NCI-H2196 (cell line): ENCODE results near the gene POLDIP3.

Experiments used
- DNase-seq: peaks from one replicate; lab custom pipeline; 2025; ENCODE audit not compliant: unreplicated experiment; lab: John Stamatoyannopoulos, UW

Gene POLDIP3, protein sequence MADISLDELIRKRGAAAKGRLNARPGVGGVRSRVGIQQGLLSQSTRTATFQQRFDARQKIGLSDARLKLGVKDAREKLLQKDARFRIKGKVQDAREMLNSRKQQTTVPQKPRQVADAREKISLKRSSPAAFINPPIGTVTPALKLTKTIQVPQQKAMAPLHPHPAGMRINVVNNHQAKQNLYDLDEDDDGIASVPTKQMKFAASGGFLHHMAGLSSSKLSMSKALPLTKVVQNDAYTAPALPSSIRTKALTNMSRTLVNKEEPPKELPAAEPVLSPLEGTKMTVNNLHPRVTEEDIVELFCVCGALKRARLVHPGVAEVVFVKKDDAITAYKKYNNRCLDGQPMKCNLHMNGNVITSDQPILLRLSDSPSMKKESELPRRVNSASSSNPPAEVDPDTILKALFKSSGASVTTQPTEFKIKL

DNA sequence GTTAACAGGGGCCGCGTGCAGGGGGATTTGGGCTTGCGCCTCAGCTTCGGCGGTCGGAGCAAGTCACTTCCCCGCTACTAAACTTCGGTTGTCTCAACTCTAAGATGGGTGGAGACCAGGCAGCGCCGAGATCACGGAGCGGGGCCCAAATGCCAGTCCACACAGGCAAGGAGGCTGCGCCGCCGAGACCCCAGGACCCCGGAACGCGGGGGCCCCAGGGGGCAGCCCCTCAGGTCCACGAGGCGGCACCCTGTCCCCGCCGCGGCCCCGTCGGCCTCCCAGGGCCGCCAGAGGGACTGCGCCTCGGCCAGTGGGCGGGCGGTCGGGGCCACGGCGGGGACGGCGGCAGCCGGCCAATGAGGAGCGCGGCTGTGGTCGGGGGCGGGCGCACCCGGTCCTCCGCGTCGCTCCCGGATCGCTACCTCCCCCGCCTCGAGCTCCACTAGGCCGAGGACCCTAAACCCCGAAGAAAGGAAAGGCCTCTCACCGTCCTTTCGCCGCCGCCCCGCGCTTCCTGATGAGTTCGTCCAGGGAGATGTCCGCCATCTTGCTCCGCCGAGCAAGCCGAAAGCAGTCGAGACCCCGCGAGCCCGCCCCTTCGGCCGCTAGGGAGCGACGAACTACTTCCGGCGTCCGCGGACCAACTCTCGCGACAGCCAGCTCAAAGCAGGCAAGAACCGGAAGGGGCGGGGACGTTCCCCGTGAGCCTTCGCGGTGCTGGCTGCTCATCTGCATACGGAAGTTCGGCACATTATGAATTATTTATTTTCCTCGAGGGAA, at the start of gene POLDIP3:
TSS of gene POLDIP3 (minus strand) at position 572 of the 780 bp plus-strand sequence. CDS start at position 546, 26 bp downstream.
- peak; percentile 98 for DNase-seq

DNA sequence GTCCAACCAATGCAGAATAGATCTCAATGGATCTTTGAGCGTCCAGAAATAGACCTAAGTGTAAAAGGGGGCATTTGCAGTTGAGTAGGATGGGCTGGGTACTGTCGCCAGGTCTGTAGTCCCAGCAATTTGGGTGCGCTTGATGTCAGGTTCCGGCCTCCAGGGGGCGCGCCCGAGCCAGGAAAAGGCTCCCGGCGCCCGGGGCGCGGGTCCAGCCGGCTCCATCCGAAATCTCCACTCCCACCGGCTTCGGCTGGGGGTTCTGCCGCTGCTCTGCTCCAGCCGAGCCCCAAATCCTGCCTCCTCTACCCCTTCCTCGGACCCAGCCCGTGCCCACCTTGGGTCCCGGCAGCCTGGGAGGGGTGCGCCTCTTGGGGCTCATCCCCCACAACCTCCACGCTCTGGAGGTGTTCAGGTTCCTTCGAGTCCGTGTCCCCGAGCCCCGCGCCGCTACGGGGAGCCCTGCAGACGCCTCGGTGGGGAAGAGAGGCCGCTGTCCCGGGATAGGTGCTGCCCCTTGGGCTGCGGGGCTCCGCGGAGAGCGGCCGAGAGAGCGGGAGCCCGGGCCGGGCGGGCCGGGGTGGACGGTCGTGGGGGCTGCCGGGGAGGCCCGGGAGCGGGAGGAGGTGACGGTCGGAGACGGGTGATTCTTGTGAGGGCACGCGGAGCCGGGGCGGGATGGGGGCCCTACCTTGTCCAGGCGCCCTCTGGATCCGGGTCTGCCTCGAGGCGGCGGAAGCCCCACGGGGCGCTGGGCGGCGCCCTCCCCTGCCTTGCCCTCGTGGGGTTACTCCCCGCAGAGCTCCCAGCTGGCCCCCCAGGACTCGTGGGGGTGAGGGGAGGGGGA, 47.5 kb upstream of the POLDIP3 start:
- DNase-seq: peak; percentile 87

DNA sequence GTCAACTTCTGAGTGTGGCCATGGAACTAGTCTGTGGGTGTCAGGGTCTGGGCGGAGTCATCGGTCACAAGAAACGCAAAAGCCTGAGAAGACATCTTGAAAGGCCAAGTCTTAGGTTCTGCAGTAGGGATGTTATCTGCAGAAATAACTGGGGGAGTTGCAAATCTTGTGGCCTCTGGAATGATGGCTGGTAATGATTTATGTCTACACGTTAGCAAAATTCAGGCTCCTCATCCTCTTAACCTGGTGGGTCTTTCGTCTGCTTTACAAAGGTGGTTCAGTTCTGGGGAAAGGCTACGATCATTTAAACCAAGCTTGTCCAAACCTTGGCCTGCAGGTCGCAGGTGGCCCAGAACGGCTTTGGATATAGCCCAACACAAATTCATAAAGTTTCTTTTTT, 41.9 kb upstream of the POLDIP3 start:
- no peak for DNase-seq

DNA sequence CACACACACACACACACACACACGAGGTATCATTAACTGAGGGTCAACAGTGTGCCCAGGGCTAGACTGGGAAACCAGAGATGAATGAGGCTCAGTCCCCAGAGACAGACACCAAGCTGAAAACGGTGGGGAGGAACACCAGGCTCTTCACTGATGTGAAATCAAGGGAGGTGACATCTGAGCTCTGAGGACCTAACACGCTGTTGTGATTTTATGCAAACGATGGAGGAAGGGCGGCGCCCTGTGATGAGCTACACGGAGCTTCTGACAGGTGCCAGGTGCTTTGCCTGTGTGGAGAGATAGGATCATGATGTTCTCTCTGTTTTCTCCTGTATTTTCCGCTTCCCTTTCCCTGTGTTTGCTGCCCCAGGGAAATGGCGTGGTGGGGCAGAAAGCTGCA, 41.0 kb upstream of the POLDIP3 start:
- peak; percentile 73 for DNase-seq

DNA sequence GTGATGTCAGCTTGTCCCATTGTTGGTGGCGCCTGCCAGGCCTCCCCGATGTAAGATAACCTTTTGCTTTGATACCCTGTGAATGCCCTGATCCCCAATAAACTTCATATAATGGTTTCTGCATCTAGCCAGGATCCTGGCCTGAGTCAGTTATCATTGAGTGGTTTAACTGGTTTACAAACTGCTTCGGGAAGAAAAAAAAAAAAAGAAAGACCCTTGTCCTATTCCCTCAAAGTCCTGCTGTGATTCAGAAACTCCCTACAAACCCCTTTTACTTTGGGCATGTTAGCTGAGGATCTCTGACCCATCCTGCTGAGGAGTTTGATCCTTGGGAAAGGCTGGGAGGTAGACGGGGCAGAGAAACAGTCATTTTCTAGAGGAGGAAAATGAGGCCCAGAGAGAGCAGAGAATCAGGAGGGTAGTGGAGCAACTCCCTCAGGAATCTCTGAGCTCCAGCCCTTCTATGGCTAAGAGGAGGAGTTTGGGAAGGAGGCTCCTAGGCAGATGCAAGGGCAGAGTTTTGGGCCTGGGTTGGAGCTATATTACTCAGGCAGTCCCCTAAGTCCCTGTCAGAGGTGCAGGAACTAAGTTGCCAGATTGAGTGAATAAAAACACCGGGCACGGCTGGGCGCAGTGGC, 39.9 kb upstream of the POLDIP3 start:
- DNase-seq: no peak

DNA sequence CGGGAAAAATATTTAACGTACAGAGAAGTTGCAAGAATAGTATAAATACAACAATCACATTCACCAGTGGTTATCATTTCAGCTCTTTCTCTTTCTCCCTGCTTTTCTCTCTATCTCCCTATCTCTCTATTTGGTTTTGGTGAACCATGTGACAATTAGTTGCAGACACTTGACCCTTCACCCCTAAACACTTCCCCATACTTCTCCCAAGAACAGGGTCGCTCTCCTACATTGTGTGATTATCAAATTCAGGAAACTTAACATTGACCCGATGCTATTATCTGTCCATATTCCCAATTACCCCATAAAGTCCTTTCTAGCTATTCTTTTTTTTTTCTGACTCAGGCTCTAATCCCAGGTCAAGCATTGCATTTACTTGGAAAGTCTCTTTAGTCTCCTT, 39.3 kb upstream of the POLDIP3 start:
- DNase-seq: no peak

DNA sequence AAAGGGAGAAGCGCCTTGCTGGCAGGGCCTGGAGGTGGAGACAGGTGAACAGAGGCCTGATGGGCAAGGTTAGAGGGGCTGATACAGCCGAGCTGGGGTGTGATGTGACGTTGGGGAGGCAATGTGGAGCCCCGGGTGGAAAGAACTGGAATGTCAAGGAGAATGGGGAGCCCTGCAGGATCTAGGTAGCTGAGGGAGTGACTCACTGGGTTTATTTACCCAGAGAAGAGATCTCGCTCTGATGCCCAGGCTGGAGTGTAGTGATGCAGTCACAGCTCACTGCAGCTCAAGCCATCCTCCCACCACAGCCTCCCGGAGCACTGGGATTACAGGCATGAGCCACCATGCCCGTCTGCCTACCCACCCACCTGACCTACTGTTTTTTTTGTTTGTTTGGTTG, 36.5 kb upstream of the POLDIP3 start:
- no peak for DNase-seq

DNA sequence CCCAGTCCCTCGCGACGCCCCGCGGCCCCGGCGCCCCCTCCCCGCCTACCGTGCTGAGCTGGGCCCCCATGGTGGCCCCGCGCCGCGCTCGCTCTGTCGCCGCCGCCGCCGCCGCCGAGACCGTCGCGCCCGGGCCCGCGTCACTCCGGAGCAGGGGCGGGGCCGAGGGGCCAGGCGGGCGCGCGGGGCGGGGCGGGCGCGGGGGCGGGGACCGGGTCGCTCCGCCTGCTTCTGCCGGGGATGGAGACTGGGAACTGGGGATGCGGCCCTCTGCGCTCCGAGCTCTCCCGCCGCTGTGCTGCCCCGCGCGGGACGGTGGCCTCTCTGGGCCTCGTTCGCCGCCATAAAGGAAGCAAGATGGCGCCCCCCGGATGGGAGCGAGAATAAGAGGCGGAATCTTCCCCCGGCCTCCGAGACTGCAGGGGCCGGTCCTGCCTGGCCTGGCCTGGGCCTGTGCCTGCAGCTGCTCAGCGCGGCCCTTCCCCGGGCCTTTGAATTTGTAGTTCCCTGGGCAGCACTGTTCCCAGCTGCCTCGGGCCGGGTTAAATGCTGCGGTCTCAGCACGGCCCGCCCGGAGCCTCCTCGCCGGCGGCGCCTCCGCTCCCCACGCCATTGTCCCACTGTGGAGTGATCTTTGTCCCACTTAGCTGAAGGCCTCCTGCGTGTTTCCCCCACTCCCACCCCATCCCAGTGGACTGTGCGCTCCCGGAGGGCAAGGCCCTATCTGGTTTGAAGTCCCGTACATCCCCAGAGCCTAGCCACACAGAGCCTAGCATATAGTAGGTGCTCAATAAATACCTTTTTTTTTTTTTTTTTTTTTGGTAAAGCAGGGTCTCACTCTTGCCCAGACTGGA, 34.8 kb upstream of the POLDIP3 start, which contains the start of gene CYB5R3:
TSS of gene CYB5R3 (minus strand) at position 147 of the 854 bp plus-strand sequence. CDS start at position 70, 77 bp downstream.
- DNase-seq: peak; percentile 80

DNA sequence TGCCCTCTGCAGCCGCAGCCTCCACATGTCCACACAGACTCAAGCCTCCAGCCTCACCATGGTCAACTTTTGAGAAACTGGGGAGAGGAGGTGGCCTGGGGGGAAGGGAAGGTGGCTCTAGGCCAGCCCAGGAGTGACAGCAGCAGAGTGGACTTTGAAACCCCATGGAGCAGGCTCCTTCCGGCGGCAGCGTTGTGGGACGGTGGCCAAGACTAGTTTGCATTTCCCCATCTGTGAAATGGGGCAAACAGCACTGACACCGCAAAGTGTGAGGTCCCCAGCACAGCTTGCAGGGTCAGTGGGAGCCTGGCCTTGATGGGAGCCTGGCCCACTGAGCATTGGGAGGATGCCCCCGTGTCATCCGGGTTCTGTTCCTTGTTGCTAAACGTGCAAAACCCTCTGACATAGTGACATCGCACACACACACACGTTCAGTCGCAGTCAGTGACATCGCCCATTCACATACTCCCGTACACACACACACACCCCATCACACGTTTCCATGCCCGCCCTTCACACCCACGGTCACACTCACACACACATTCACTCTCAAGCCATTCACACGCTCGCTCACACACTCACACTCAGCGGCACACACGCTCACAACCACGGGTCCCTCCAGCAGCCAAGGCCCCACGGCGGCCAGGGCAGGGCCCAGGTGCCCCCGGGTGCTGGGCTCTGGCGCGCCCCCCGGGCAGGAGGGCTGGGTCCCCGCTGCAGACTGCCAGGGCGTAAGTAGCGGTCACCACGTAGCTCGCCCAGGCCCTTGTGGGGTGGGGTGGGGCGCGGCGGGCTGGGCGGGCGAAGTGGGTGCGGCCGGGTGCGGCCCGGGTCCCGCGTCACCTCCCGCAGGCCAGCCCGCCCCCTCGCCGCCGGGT, 33.9 kb upstream of the POLDIP3 start:
- DNase-seq: no peak

DNA sequence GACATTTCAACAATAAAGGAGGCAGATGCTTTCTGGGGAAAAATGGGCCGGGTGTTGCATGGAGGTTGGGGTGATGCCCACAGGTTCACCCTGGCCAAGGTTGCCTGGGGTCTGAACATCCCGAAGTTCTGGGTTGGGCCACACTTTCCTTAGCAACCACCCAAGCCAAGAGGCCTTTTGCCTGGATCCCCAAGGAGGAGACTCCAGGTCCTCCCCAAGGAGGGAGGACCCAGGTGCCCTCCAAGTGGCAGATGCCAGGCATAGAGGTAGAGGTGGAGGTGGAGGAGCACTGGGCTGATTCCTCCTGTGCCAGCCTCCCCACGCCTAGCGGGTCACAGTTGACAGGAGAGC, 33.3 kb upstream of the POLDIP3 start:
- DNase-seq: no peak

DNA sequence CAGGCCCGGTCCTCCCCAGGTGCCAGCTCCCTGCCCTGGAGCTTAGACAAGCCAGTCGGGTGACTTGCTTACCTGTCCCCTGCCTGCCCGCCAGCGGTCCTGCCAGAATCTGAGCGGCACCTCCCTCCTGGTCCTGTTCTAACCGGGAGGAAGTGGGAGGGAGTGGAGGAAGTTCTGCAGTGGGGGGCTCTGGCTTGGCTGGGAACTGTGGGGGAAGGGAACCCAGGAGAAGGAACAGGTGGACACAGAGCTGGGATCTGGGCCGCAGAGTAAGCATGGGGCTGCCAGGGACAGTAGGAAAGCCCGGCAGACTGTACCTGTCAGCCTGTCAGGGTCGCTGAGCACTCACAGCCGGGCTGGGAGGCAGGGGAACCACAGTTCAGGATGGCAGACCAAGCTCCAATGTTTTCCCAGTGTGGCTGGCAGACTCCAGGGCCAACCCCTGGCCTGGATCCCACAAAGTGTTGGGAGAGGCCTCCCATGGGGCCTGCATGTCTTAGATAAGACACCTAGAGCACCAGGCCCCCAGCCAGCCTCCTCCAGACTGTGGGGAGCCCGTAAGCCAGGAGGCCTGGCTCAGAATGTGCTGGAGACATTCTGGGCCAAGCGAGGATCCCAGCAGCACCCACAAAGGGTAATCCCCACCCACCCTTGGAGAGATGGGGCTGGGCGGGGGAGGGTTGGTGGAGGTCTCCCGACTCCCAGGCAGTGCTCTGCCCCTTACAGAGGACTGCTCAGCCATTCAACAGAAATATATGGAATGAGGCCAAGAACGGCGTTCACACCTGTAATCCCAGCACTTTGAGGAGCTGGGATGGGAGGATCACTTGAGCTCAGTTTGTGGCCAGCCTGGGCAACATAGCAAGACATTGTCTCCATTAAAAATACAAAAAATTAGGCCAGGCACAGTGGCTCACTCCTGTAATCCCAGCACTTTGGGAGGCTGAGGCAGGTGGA, 32.2 kb upstream of the POLDIP3 start:
- no peak for DNase-seq

DNA sequence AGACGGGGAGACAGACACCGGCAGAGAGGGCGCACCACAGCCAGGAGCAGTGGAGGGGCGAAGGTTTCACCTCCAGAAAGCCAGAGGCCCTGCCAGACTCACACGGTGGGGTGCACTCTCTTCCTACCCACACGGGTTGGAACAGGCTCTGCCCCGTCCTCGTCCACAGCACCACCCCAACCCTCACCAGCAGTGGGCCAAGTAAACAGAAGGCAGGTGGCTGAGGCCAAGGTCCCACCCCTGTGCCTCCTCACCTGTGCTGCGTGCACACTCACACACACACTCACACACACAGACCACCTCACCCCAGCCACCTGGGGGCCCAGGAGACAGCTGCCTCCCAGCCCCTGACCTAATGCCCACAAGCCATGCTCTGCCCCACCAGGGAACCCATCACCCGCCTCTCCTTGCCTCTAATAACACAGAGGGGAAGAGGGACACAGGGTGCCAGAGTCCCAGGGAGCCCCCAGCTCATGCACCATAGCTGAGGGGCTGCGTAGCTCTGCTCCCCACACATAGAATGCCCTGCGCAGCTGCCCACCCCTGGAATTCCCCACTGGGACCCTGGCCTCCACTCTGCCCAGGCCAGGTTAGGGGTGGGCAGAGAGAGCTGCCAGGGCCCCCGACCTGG, 31.4 kb upstream of the POLDIP3 start:
- no peak for DNase-seq

DNA sequence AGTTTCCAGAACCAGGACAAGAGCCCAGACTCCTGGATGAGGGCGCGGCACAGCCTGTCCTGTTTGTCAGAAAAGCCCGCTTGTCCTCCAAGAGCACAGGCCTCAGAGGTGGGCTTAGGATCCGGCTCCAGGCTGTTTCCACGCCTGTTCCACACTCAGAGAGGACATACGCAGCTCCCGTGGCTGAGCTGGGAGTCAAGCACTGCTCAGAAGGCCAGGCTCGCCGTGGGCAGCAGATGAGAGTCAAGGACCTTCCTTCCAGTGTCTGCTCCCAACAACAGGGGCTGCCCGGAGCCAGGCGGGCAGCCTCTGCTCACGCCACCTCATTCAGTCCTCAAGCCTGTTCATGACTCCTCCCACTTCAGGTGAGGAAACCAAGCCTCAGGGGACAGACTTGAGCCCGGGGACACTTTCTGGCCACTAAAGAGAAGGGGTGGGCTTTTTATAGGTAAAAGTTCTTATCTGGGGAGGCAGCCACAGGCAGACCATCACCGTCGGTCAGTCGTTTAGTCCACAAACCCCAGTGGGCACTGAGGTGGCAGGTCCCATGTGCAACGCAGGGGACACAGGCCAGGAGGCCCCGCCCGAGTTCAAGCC, 30.8 kb upstream of the POLDIP3 start:
- no peak for DNase-seq

DNA sequence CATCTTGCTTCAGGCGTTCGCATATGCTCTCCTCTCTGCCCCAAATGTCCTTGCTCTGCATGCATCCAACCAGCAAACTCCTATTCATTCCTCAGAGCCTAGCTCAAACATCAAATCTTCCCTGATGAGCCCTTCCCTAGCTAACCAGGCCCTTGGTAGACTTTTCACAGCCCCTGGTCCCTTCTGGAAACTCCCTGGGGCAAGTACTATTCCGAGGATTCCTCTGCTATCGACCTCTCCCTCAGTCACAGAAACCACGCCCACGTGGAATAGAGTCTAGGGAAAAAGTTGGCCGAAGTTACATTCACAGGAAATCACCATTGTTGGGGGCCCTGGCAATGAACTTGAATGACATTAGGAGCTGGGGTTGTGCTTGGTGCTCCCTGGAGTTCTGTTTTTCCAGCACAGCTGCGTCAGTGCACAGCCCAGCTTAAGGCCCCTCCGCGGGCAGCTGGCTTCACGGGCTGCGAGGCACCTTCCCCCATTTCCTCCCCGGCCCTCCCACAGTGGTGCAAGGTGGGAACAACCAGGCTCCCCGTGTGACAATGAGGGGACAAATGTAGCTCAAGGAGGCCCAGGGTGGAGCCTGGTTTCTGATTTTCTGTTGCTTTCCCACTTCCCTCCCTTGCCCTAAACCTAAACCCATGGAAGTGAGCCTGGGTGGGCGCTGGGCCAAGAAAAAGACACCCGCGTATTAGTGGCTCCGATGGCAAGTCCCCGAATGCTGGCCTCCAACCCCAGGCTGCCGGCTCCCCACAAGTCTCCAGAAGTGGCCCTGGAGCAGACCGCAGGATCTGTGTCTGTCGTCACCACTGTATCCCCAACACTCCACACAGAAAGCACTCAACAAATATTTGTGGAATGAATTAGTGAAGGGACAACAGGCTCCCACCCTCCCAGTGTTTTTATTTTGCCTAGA, 30.0 kb upstream of the POLDIP3 start:
- DNase-seq: no peak

DNA sequence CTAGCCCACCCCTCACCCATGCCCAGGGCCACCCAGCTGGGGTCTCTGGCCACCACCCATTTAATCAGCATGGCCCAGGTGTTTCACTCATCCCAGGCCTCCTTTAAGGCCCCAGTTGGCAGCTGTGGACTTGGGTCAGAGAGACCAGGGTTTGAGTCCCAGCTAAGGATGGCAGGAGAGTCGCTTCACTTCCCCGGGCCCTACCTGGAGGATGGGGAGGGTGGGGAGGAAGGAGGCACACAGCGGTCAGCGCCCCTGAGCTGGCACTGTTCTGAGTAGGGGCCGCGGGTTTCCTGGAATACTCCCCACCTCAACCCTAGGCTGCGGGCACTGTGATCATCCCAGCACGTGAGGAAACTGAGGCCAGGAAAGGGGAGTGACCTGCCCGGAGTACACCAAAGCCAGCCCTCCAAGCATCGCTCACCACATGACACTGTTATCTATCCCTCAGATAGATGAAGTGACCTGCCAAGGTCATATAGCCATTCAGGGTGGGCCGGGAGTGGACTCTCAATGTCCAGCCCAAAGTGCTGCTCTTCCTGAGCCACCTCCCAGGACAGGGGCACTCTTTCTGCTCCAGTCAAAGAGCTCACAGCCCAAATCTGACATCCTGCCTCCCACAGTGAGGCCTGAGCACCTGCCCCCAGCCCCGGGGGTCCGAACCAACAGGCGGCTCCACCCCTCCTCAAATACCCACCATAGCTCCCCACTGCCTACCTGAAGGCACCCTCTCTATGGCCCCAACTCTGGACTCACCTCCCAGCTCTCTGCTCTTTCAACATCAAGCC, 29.1 kb upstream of the POLDIP3 start:
- no peak for DNase-seq
